Heart left ventricle (tissue), 13 donors: ENCODE results near the gene DTX1.

Experiments
- CTCF ChIP-seq, 12 donors: fragments of 200-600 bp; sonication (generic) in 4 of 12; IDR thresholded peaks; one replicate each; pipeline versions ENCODE4 v1.5.0 to v1.8.0; 2018 to 2022; ENCODE audit warnings: antibody characterized with exemption in 12 of 12, mild to moderate bottlenecking in 5 of 12
- POLR2A ChIP-seq, 2 donors: fragments of 450-650 bp; IDR thresholded peaks; one replicate each; pipeline ENCODE4 v1.6.1; 2017; ENCODE audit warnings: antibody characterized with exemption in 2 of 2, mild to moderate bottlenecking in 2 of 2, moderate library complexity in 2 of 2
- donor health status: ischemic (EF 13 %, LVEDD 7.1; RV severe dilation, severe dysfunction).
- donor health status: DM: no; HTN: yes; CAD: no.
- donor health status: DM: no; HTN: no; CAD: no.
- donor health status: ischemic (EF 25% LVEDD 6.9; RV normal size, moderate dysfunction).
- donor health status: ischemic (EF 25% LVEDD 5.7; RV mildly dilated, moderate dysfunction).
- donor health status: ischemic (EF 35%, LVEDD 5.7; RV mildly dilated, moderate dysfunction).
- donor health status: nonischemic (EF 11% LVEDD 7.7; RV severe dilation, severe dysfunction).
- donor health status: DM: yes; HTN: yes; CAD: no.
- donor health status: PGD.
- donor health status: ischemic (EF 29% LVEDD 5.4; RV normal size, mild dysfunction).
- donor health status: nonischemic (EF 23%, LVEDD 6.1; RV moderate dilation, normal function).

- TF ChIP-seq CTCF (IDR thresholded peaks at IDR 0.05): no peak
- no peak for TF ChIP-seq POLR2A (IDR thresholded peaks at IDR 0.05)
Observed at GRCh38 chr12:113114447-113115178, 58.1 kb downstream of the DTX1 start.
